HEK293 (cell line): Measurements from ENCODE around the gene MVB12B.

Experiments
- CTCF ChIA-PET: fragments of 350-600 bp; formaldehyde crosslinking; extraction: SDS; loops from one replicate; lab custom pipeline; 2021; ENCODE audit warnings: antibody characterized with exemption; lab: Yijun Ruan, JAX
- POLR2A ChIA-PET: fragments of 300-600 bp; formaldehyde crosslinking; extraction: SDS; loops from one replicate; lab custom pipeline; 2020; ENCODE audit warnings: antibody characterized with exemption, inconsistent platforms; lab: Yijun Ruan, JAX
- H3K27ac ChIP-seq: fragments of 200-500 bp; sonication (Bioruptor generic); 2 replicates; pipeline ENCODE4 v1.5.1; 2014; ENCODE audit warnings: low read depth, low read length, control low read depth, inconsistent platforms; ENCODE audit errors: extremely low read depth
- H3K36me3 ChIP-seq, 2 experiments: fragments of 200-500 bp in 1 of 2; sonication (Bioruptor generic) in 1 of 2; 1 replicate in 1 of 2; 2 replicates in 1 of 2; pipeline ENCODE4 v1.5.1; 2014 to 2017; ENCODE audit warnings: inconsistent platforms in 2 of 2, low read length in 2 of 2; ENCODE audit not compliant: control insufficient read depth in 2 of 2, insufficient read depth in 1 of 2
- H3K4me1 ChIP-seq: fragments of 200-500 bp; sonication (Bioruptor generic); 2 replicates; pipeline ENCODE4 v1.5.1; 2014; ENCODE audit warnings: mild to moderate bottlenecking, low read length, inconsistent platforms; ENCODE audit not compliant: control insufficient read depth, insufficient read depth
- H3K4me3 ChIP-seq: 2 replicates; pipeline ENCODE4 v1.5.1; 2011; ENCODE audit warnings: low read depth, mild to moderate bottlenecking, control low read depth, low read length, moderate library complexity
- H3K9me3 ChIP-seq: fragments of 200-500 bp; sonication (Bioruptor generic); 2 replicates; pipeline ENCODE4 v1.5.1; 2014; ENCODE audit warnings: low read depth, low read length, inconsistent platforms; ENCODE audit not compliant: control insufficient read depth, insufficient read depth
- CTCF ChIP-seq: fragments of 450-650 bp; formaldehyde crosslinking; IDR thresholded peaks from 2 replicates; pipeline ENCODE4 v1.5.1; 2016; ENCODE audit warnings: missing biosample characterization, missing genetic modification characterization
- FEZF1 ChIP-seq: fragments of 450-650 bp; formaldehyde crosslinking; IDR thresholded peaks from 2 replicates; pipeline ENCODE4 v1.5.1; 2016; ENCODE audit warnings: missing biosample characterization, missing genetic modification characterization
- GFI1B ChIP-seq: fragments of 450-650 bp; formaldehyde crosslinking; IDR thresholded peaks from 2 replicates; pipeline ENCODE4 v1.5.1; 2016; ENCODE audit warnings: missing biosample characterization, missing genetic modification characterization
- GLI4 ChIP-seq: fragments of 450-650 bp; formaldehyde crosslinking; IDR thresholded peaks from 2 replicates; pipeline ENCODE4 v1.5.1; 2016; ENCODE audit warnings: missing biosample characterization, missing genetic modification characterization
- HOXD13 ChIP-seq: sonication (generic); formaldehyde crosslinking; IDR thresholded peaks from 2 replicates; pipeline ENCODE4 v1.8.0; 2022; ENCODE audit warnings: missing genetic modification reagents, borderline replicate concordance
- IKZF3 ChIP-seq: fragments of 450-650 bp; IDR thresholded peaks from 2 replicates; pipeline ENCODE4 v1.5.0; 2018; ENCODE audit warnings: missing biosample characterization, mild to moderate bottlenecking, missing genetic modification characterization, moderate library complexity
- KLF10 ChIP-seq: fragments of 450-650 bp; IDR thresholded peaks from 2 replicates; pipeline ENCODE4 v1.5.1; 2018; ENCODE audit warnings: missing biosample characterization, mild to moderate bottlenecking, missing genetic modification characterization
- PATZ1 ChIP-seq: fragments of 450-650 bp; formaldehyde crosslinking; IDR thresholded peaks from 2 replicates; pipeline ENCODE4 v1.5.1; 2016; ENCODE audit warnings: missing biosample characterization, missing genetic modification characterization
- SCRT2 ChIP-seq: fragments of 450-650 bp; formaldehyde crosslinking; IDR thresholded peaks from 2 replicates; pipeline ENCODE4 v1.5.1; 2016; ENCODE audit warnings: missing biosample characterization, missing genetic modification characterization
- ZNF221 ChIP-seq: fragments of 450-650 bp; formaldehyde crosslinking; IDR thresholded peaks from 2 replicates; pipeline ENCODE4 v1.5.1; 2017; ENCODE audit warnings: missing biosample characterization, missing genetic modification characterization, borderline replicate concordance
- ZNF223 ChIP-seq: fragments of 450-650 bp; formaldehyde crosslinking; IDR thresholded peaks from 2 replicates; pipeline ENCODE4 v1.5.1; 2016; ENCODE audit warnings: missing biosample characterization, missing genetic modification characterization
- ZNF341 ChIP-seq: fragments of 450-650 bp; formaldehyde crosslinking; IDR thresholded peaks from 2 replicates; pipeline ENCODE4; 2016; ENCODE audit warnings: low read depth, missing biosample characterization, missing genetic modification characterization
- ZNF350 ChIP-seq: fragments of 450-650 bp; formaldehyde crosslinking; IDR thresholded peaks from 2 replicates; pipeline ENCODE4 v1.5.0; 2017; ENCODE audit warnings: missing biosample characterization, mild to moderate bottlenecking, missing genetic modification characterization
- ZNF391 ChIP-seq: fragments of 450-650 bp; formaldehyde crosslinking; IDR thresholded peaks from 2 replicates; pipeline ENCODE4 v1.5.1; 2016; ENCODE audit warnings: low read depth, missing biosample characterization, missing genetic modification characterization, borderline replicate concordance
- ZNF404 ChIP-seq: fragments of 450-650 bp; formaldehyde crosslinking; IDR thresholded peaks from 2 replicates; pipeline ENCODE4 v1.5.1; 2017; ENCODE audit warnings: missing biosample characterization, missing genetic modification characterization
- ZNF580 ChIP-seq: fragments of 450-650 bp; formaldehyde crosslinking; IDR thresholded peaks from 2 replicates; pipeline ENCODE4 v1.5.1; 2016; ENCODE audit warnings: missing biosample characterization, missing genetic modification characterization
- ZNF610 ChIP-seq: fragments of 450-650 bp; formaldehyde crosslinking; IDR thresholded peaks from 2 replicates; pipeline ENCODE4 v1.5.1; 2016; ENCODE audit warnings: missing biosample characterization, missing genetic modification characterization, borderline replicate concordance
- ZNF629 ChIP-seq: fragments of 450-650 bp; formaldehyde crosslinking; IDR thresholded peaks from 2 replicates; pipeline ENCODE4 v1.5.1; 2017; ENCODE audit warnings: missing biosample characterization, missing genetic modification characterization
- ZNF654 ChIP-seq: fragments of 450-650 bp; formaldehyde crosslinking; IDR thresholded peaks from 2 replicates; pipeline ENCODE4 v1.5.1; 2016; ENCODE audit warnings: low read depth, missing biosample characterization, missing genetic modification characterization
- ZNF768 ChIP-seq: fragments of 450-650 bp; formaldehyde crosslinking; IDR thresholded peaks from 2 replicates; pipeline ENCODE4 v1.5.1; 2018; ENCODE audit warnings: missing biosample characterization, mild to moderate bottlenecking, missing genetic modification characterization

MVB12B gene

GRCh38 chr9:126299706-126300276 is 26.8 kb upstream of the MVB12B start:
- Histone ChIP-seq H3K9me3 (no peaks in the 10 kb centered on the region), H3K4me1 (no peaks in the 10 kb centered on the region), H3K27ac (no peak overlapping the region), H3K4me3 (no peak overlapping the region)
- POLR2A ChIA-PET: no interaction called here
- TF ChIP-seq ZNF768 (tag by site-specific recombination) (peak; percentile 38; the same call in 1 of the 2 replicates), ZNF350 (tag by site-specific recombination) (no peak)
- TF ChIP-seq, all 188 proteins: peak for 1
- CTCF ChIA-PET: interaction anchor here (0.6 to 1.7 kb wide), 4 partner anchors 12 to 192 kb away, joined by 3 to 6 read pairs (median 4); no protein-coding TSS in a partner anchor
- H3K36me3 ChIP-seq: no peaks in the 10 kb centered on the region

- Histone ChIP-seq H3K27ac (no peak overlapping the region), H3K9me3 (no peaks in the 10 kb centered on the region), H3K4me3 (no peak overlapping the region), H3K4me1 (no peaks in the 10 kb centered on the region), H3K36me3 (no peaks in the 10 kb centered on the region)
- CTCF ChIA-PET: interaction anchor here (0.7 to 4.6 kb wide), 11 partner anchors 16 to 1504 kb away, joined by 3 to 48 read pairs (median 4); no protein-coding TSS in a partner anchor
- POLR2A ChIA-PET: no interaction called here
- no peak for TF ChIP-seq ZNF404
- TF ChIP-seq IKZF3 (tag by site-specific recombination): no peak
Measured at GRCh38 chr9:126301196-126301595, 25.4 kb upstream of the MVB12B start.

GRCh38 chr9:126301985-126302603 is 24.5 kb upstream of the MVB12B start:
- CTCF ChIA-PET: interaction anchor here (0.6 to 4.6 kb wide), 28 partner anchors 9 to 1847 kb away, joined by 3 to 48 read pairs (median 3); partner anchors contain the start of gene MVB12B

GRCh38 chr9:126302730-126303129 is 23.9 kb upstream of the MVB12B start:
- H3K27ac ChIP-seq: no peak overlapping the region
- H3K9me3 ChIP-seq: no peaks in the 10 kb centered on the region
- ChIA-PET CTCF (interaction anchor here (0.6 to 4.6 kb wide), 25 partner anchors 8 to 895 kb away, joined by 3 to 48 read pairs (median 3); partner anchors contain the start of gene MVB12B), POLR2A (no interaction called here)
- H3K4me1 ChIP-seq: no peaks in the 10 kb centered on the region
- no peak for TF ChIP-seq ZNF221 (tag by site-specific recombination)
- no peak for TF ChIP-seq PATZ1 (tag by site-specific recombination)
- no peak for TF ChIP-seq ZNF341 (tag by site-specific recombination)
- TF ChIP-seq SCRT2: no peak
- TF ChIP-seq ZNF580 (tag by site-specific recombination): no peak
- TF ChIP-seq KLF10 (tag by site-specific recombination): no peak
- no peak for TF ChIP-seq HOXD13 (CRISPR knock-in tag)
- TF ChIP-seq GFI1B: no peak
- no peak for TF ChIP-seq ZNF350 (tag by site-specific recombination)
- no peak for TF ChIP-seq GLI4 (tag by site-specific recombination)
- no peak for TF ChIP-seq ZNF223 (tag by site-specific recombination)
- TF ChIP-seq ZNF610 (tag by site-specific recombination): no peak
- TF ChIP-seq ZNF391: no peak
- no peak for TF ChIP-seq ZNF629 (tag by site-specific recombination)
- no peaks in the 10 kb centered on the region for H3K36me3 ChIP-seq
- H3K4me3 ChIP-seq: no peak overlapping the region

More at GRCh38 chr9:126301985-126302603, 24.5 kb upstream of the MVB12B start:
- no peaks in the 10 kb centered on the region for H3K36me3 ChIP-seq
- no peaks in the 10 kb centered on the region for H3K4me1 ChIP-seq
- no peak overlapping the region for H3K4me3 ChIP-seq
- H3K27ac ChIP-seq: no peak overlapping the region
- POLR2A ChIA-PET: no interaction called here
- no peaks in the 10 kb centered on the region for H3K9me3 ChIP-seq
- peak; percentile 45 for TF ChIP-seq ZNF654 (tag by site-specific recombination)
- no peak for TF ChIP-seq FEZF1 (tag by site-specific recombination)
- peak; percentile 43; the same call in 1 of the 2 replicates for TF ChIP-seq CTCF
